CD4-positive, alpha-beta memory T cell (primary cell): ENCODE data around the gene TSC22D1. TPM values are rescaled to one million over a fixed set of nuclear protein-coding genes. Genes with fewer than 3 reads are reported as not detected.

Source experiments
- CTCF ChIA-PET: fragments of 350-600 bp; sonication (Branson Sonifier 250); formaldehyde crosslinking; loops from one replicate; lab custom pipeline; 2021; ENCODE audit warnings: inconsistent platforms; ENCODE audit not compliant: partially characterized antibody; lab: Charles Lee
- POLR2A ChIA-PET: fragments of 350-600 bp; sonication (Branson Sonifier 250); formaldehyde crosslinking; loops from one replicate; lab custom pipeline; 2021; ENCODE audit not compliant: partially characterized antibody; lab: Charles Lee
- DNase-seq, 5 donors: peaks; one replicate each; pipeline versions ENCODE4 v3.0.0 to v3.0.0-alpha.2; 2020 to 2022; ENCODE audit warnings: mixed read lengths in 1 of 5
- H3K27ac ChIP-seq: one replicate; pipeline ENCODE4 v1.7.0; 2013; ENCODE audit warnings: low read depth, low read length
- H3K27me3 ChIP-seq: 2 replicates; pipeline ENCODE4 v1.7.0; 2013; ENCODE audit warnings: mild to moderate bottlenecking, low read length, moderate library complexity; ENCODE audit not compliant: insufficient read depth
- H3K36me3 ChIP-seq: 2 replicates; pipeline ENCODE4 v1.7.0; 2013; ENCODE audit warnings: mild to moderate bottlenecking, low read length, moderate library complexity; ENCODE audit not compliant: insufficient read depth
- H3K4me1 ChIP-seq: 2 replicates; pipeline ENCODE4 v1.7.0; 2013; ENCODE audit warnings: mild to moderate bottlenecking, low read length, moderate library complexity; ENCODE audit not compliant: insufficient read depth
- H3K4me3 ChIP-seq, 2 donors: one replicate each; pipeline ENCODE4 v1.7.0; 2013; ENCODE audit warnings: low read length in 2 of 2, mild to moderate bottlenecking in 1 of 2
- H3K9me3 ChIP-seq, 2 donors: one replicate each; pipeline ENCODE4 v1.7.0; 2013; ENCODE audit warnings: low read length in 2 of 2, control low read depth in 1 of 2; ENCODE audit not compliant: control insufficient read depth in 1 of 2
- H3K27ac Mint-ChIP-seq, 7 donors: one replicate each; pipeline ENCODE4 v1.8.0; 2020 to 2021; ENCODE audit warnings: mixed read lengths in 7 of 7, mild to moderate bottlenecking in 6 of 7, inconsistent platforms in 3 of 7, moderate library complexity in 3 of 7
- H3K27me3 Mint-ChIP-seq, 2 donors: one replicate each; pipeline ENCODE4 v1.8.0; 2020 to 2021; ENCODE audit warnings: mixed read lengths in 2 of 2
- H3K36me3 Mint-ChIP-seq, 2 donors: one replicate each; pipeline ENCODE4 v1.8.0; 2020 to 2021; ENCODE audit warnings: mixed read lengths in 2 of 2, inconsistent platforms in 1 of 2, mild to moderate bottlenecking in 1 of 2
- H3K4me1 Mint-ChIP-seq, 4 donors: one replicate each; pipeline ENCODE4 v1.8.0; 2020 to 2021; ENCODE audit warnings: mixed read lengths in 4 of 4, mild to moderate bottlenecking in 1 of 4
- H3K4me3 Mint-ChIP-seq, 8 donors: one replicate each; pipeline ENCODE4 v1.8.0; 2020 to 2021; ENCODE audit warnings: mixed read lengths in 8 of 8, mild to moderate bottlenecking in 7 of 8, moderate library complexity in 6 of 8, inconsistent platforms in 3 of 8
- H3K9me3 Mint-ChIP-seq, 8 donors: one replicate each; pipeline ENCODE4 v1.8.0; 2020 to 2021; ENCODE audit warnings: mixed read lengths in 8 of 8, mild to moderate bottlenecking in 5 of 8, inconsistent platforms in 3 of 8, moderate library complexity in 1 of 8
- intact Hi-C: fragments of 100-400 bp; cut with micrococcal nuclease; formaldehyde crosslinking; loops from one replicate; pipeline ENCODE4 v1.15.1; 2023
- polyA plus RNA-seq, 2 donors: library from polyadenylated mRNA; unstranded; fragments of 300-500 nt; fragmentation: Illumina TruSeq; gene quantifications; one replicate each; pipeline ENCODE4 v1.2.3, GENCODE V29; 2021
- total RNA-seq, 2 experiments: library from RNA; stranded (reverse); gene quantifications; one replicate each; pipeline ENCODE4 v1.2.3, GENCODE V29; 2021

TSC22D1 gene
- total and polyA plus RNA-seq, 4 experiments from 2014 or later, result 2.6 to 38.1 (median 22.8) TPM

GRCh38 chr13:44435142-44435918 is 140.8 kb downstream of the TSC22D1 start:
- intact Hi-C loops, result loop anchor here (1.0 to 2.0 kb wide), 5 partner anchors 141 to 556 kb away; partner anchors contain the start of genes CCDC122, LACC1 and TSC22D1
- H3K27me3 ChIP-seq, result peaks cover 14% of the 10 kb centered on the region
- peak; percentile 77 to 96 (median 82) for DNase-seq
- peak overlapping the region; percentile 23 for H3K27ac ChIP-seq
- no peaks in the 10 kb centered on the region for H3K9me3 ChIP-seq
- H3K4me3 Mint-ChIP-seq, result peak overlapping the region; percentile 87 to 93 (median 90)
- peak overlapping the region; percentile 44 to 92 (median 89) for H3K27ac Mint-ChIP-seq
- H3K4me1 ChIP-seq, result peaks cover 30% of the 10 kb centered on the region
- peaks cover 6 to 9% of the 10 kb centered on the region in 2 donors for H3K27me3 Mint-ChIP-seq
- peaks cover 10% of the 10 kb centered on the region in 2 donors for H3K36me3 Mint-ChIP-seq
- H3K4me1 Mint-ChIP-seq, result peaks cover 15 to 35% (median 22%) of the 10 kb centered on the region in 4 donors
- H3K36me3 ChIP-seq, result no peaks in the 10 kb centered on the region
- no peaks in the 10 kb centered on the region for H3K9me3 Mint-ChIP-seq
- ChIA-PET CTCF (interaction anchor here (0.8 to 5.6 kb wide), 11 partner anchors 9 to 530 kb away, joined by 3 to 68 read pairs (median 5); no protein-coding TSS in a partner anchor), POLR2A (interaction anchor here (1.0 to 2.8 kb wide), 5 partner anchors 161 to 557 kb away, joined by 3 to 13 read pairs (median 3); no protein-coding TSS in a partner anchor)
- peak overlapping the region; percentile 54 to 63 for H3K4me3 ChIP-seq

GRCh38 chr13:44434766-44435141 is 141.4 kb downstream of the TSC22D1 start:
- H3K9me3 Mint-ChIP-seq, result no peaks in the 10 kb centered on the region
- H3K27ac ChIP-seq, result peak overlapping the region; percentile 23
- H3K9me3 ChIP-seq, result no peaks in the 10 kb centered on the region
- DNase-seq, result no peak
- ChIA-PET CTCF (interaction anchor here (0.6 to 5.6 kb wide), 10 partner anchors 8 to 1995 kb away, joined by 3 to 34 read pairs (median 4); no protein-coding TSS in a partner anchor), POLR2A (interaction anchor here (1.0 to 2.8 kb wide), 5 partner anchors 160 to 906 kb away, joined by 3 to 13 read pairs (median 3); partner anchors contain the start of gene TPT1)
- peaks cover 30% of the 10 kb centered on the region for H3K4me1 ChIP-seq
- peaks cover 15 to 35% (median 22%) of the 10 kb centered on the region in 4 donors for H3K4me1 Mint-ChIP-seq
- intact Hi-C loops, result loop anchor here (1.0 to 2.0 kb wide), 5 partner anchors 142 to 555 kb away; partner anchors contain the start of genes CCDC122, LACC1 and TSC22D1
- H3K27me3 Mint-ChIP-seq, result peaks cover 6 to 9% of the 10 kb centered on the region in 2 donors
- peak overlapping the region in 1 of 2 donors; percentile 54 for H3K4me3 ChIP-seq
- H3K27me3 ChIP-seq, result peaks cover 14% of the 10 kb centered on the region
- H3K36me3 Mint-ChIP-seq, result peaks cover 10% of the 10 kb centered on the region in 2 donors
- peak overlapping the region in 7 of 8 donors; percentile 25 to 92 (median 87) for H3K4me3 Mint-ChIP-seq
- H3K27ac Mint-ChIP-seq, result peak overlapping the region in 5 of 7 donors; percentile 30 to 91 (median 80)
- no peaks in the 10 kb centered on the region for H3K36me3 ChIP-seq

- DNase-seq, result no peak
- intact Hi-C loops, result loop anchor here (2.0 kb wide), 3 partner anchors 143 to 485 kb away; partner anchors contain the start of gene TSC22D1
- peaks cover 6 to 9% of the 10 kb centered on the region in 2 donors for H3K27me3 Mint-ChIP-seq
- H3K27ac Mint-ChIP-seq, result peak overlapping the region in 6 of 7 donors; percentile 35 to 84 (median 56)
- H3K4me3 ChIP-seq, result no peak overlapping the region
- peaks cover 14% of the 10 kb centered on the region for H3K27me3 ChIP-seq
- no peaks in the 10 kb centered on the region for H3K9me3 ChIP-seq
- H3K9me3 Mint-ChIP-seq, result no peaks in the 10 kb centered on the region
- H3K4me1 ChIP-seq, result peaks cover 30% of the 10 kb centered on the region
- no peak overlapping the region for H3K27ac ChIP-seq
- H3K36me3 Mint-ChIP-seq, result peaks cover 10% of the 10 kb centered on the region in 2 donors
- CTCF ChIA-PET, result interaction anchor here (0.6 to 5.6 kb wide), 8 partner anchors 9 to 1994 kb away, joined by 3 to 34 read pairs (median 4); no protein-coding TSS in a partner anchor
- POLR2A ChIA-PET, result interaction anchor here (1.0 to 2.8 kb wide), 5 partner anchors 160 to 907 kb away, joined by 3 to 13 read pairs (median 3); partner anchors contain the start of gene TPT1
- H3K4me1 Mint-ChIP-seq, result peaks cover 15 to 35% (median 22%) of the 10 kb centered on the region in 4 donors
- no peaks in the 10 kb centered on the region for H3K36me3 ChIP-seq
- peak overlapping the region in 5 of 8 donors; percentile 13 to 90 (median 49) for H3K4me3 Mint-ChIP-seq
Observed at GRCh38 chr13:44433863-44434765, 142.0 kb downstream of the TSC22D1 start.

- Mint-ChIP-seq H3K27me3 (peaks cover 6 to 9% of the 10 kb centered on the region in 2 donors), H3K27ac (no peak overlapping the region), H3K36me3 (peaks cover 10% of the 10 kb centered on the region in 2 donors), H3K9me3 (no peaks in the 10 kb centered on the region), H3K4me1 (peaks cover 14 to 31% (median 20%) of the 10 kb centered on the region in 4 donors), H3K4me3 (no peak overlapping the region)
- ChIA-PET CTCF (interaction anchor here (1.4 kb wide), 1 partner anchor 158 kb away, joined by 3 read pairs; no protein-coding TSS in a partner anchor), POLR2A (no interaction called here)
- no peaks in the 10 kb centered on the region for H3K36me3 ChIP-seq
- H3K27me3 ChIP-seq, result peaks cover 12% of the 10 kb centered on the region
- peaks cover 27% of the 10 kb centered on the region for H3K4me1 ChIP-seq
- no peak for DNase-seq
- intact Hi-C loops, result no loop called here
- no peak overlapping the region for H3K4me3 ChIP-seq
- no peak overlapping the region for H3K27ac ChIP-seq
- H3K9me3 ChIP-seq, result no peaks in the 10 kb centered on the region
Observed at GRCh38 chr13:44432650-44433049, 143.5 kb downstream of the TSC22D1 start.

GRCh38 chr13:44431150-44431549 is 145.0 kb downstream of the TSC22D1 start:
- H3K27me3 ChIP-seq, result peaks cover 7% of the 10 kb centered on the region
- ChIA-PET POLR2A (no interaction called here), CTCF (interaction anchor here (0.8 to 0.9 kb wide), 2 partner anchors 240 to 526 kb away, joined by 4 read pairs; no protein-coding TSS in a partner anchor)
- H3K36me3 ChIP-seq, result no peaks in the 10 kb centered on the region
- H3K4me3 ChIP-seq, result no peak overlapping the region
- no peak overlapping the region for H3K27ac ChIP-seq
- Mint-ChIP-seq H3K4me1 (peaks cover 8 to 16% (median 12%) of the 10 kb centered on the region in 4 donors), H3K4me3 (no peak overlapping the region), H3K9me3 (no peaks in the 10 kb centered on the region), H3K36me3 (peaks cover 10% of the 10 kb centered on the region in 2 donors), H3K27me3 (peaks cover 3% of the 10 kb centered on the region in 2 donors), H3K27ac (peak overlapping the region in 1 of 7 donors; percentile 7)
- no peaks in the 10 kb centered on the region for H3K9me3 ChIP-seq
- intact Hi-C loops, result no loop called here
- peaks cover 15% of the 10 kb centered on the region for H3K4me1 ChIP-seq
- DNase-seq, result no peak

GRCh38 chr13:44429311-44429710 is 146.8 kb downstream of the TSC22D1 start:
- no peak overlapping the region for H3K27ac Mint-ChIP-seq
- no peaks in the 10 kb centered on the region for H3K4me1 Mint-ChIP-seq
- H3K36me3 Mint-ChIP-seq, result peaks cover 7 to 8% of the 10 kb centered on the region in 2 donors
- Histone ChIP-seq H3K4me3 (no peak overlapping the region), H3K27ac (no peak overlapping the region), H3K4me1 (no peaks in the 10 kb centered on the region), H3K36me3 (no peaks in the 10 kb centered on the region), H3K9me3 (no peaks in the 10 kb centered on the region), H3K27me3 (no peaks in the 10 kb centered on the region)
- intact Hi-C loops, result no loop called here
- H3K9me3 Mint-ChIP-seq, result peaks cover 0 to 2% (median 0%) of the 10 kb centered on the region in 8 donors
- no peak overlapping the region for H3K4me3 Mint-ChIP-seq
- POLR2A ChIA-PET, result no interaction called here
- CTCF ChIA-PET, result interaction anchor here (1.4 kb wide), 1 partner anchor 9 kb away, joined by 3 read pairs; no protein-coding TSS in a partner anchor
- peaks cover 1 to 10% of the 10 kb centered on the region in 2 donors for H3K27me3 Mint-ChIP-seq
- no peak for DNase-seq
